ENCODE measurements around the gene ALG10.

DNA sequence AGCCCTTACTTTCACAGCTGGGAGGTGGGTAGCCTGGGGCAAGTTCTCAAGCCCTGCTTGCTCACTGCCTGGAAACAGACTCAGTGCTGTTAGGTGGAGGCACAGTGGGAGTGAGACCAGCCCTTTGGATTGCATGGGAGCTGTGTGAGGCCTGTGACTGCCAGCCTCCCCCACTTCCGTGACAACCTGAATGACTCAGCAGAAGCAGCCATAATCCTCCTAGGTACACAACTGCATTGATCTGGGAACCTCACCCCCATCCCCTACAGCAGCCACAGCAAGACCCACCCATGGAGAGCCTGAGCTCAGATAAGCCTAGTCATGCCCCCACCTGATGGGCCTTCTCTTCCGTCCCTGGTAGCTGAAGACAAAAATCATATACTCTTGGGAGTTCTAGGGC lies 26.4 kb downstream of the ALG10 start:
- TF ChIP-seq, protein P1, sequence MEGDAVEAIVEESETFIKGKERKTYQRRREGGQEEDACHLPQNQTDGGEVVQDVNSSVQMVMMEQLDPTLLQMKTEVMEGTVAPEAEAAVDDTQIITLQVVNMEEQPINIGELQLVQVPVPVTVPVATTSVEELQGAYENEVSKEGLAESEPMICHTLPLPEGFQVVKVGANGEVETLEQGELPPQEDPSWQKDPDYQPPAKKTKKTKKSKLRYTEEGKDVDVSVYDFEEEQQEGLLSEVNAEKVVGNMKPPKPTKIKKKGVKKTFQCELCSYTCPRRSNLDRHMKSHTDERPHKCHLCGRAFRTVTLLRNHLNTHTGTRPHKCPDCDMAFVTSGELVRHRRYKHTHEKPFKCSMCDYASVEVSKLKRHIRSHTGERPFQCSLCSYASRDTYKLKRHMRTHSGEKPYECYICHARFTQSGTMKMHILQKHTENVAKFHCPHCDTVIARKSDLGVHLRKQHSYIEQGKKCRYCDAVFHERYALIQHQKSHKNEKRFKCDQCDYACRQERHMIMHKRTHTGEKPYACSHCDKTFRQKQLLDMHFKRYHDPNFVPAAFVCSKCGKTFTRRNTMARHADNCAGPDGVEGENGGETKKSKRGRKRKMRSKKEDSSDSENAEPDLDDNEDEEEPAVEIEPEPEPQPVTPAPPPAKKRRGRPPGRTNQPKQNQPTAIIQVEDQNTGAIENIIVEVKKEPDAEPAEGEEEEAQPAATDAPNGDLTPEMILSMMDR (conservative IDR thresholded peaks at IDR 0.05; ENCODE audit: low read depth, low read length) = no peak
- TF ChIP-seq, protein P2, sequence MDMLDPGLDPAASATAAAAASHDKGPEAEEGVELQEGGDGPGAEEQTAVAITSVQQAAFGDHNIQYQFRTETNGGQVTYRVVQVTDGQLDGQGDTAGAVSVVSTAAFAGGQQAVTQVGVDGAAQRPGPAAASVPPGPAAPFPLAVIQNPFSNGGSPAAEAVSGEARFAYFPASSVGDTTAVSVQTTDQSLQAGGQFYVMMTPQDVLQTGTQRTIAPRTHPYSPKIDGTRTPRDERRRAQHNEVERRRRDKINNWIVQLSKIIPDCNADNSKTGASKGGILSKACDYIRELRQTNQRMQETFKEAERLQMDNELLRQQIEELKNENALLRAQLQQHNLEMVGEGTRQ (IDR thresholded peaks at IDR 0.05; ENCODE audit: low read depth, low read length) = no peak
- TF ChIP-seq POLR2A (IDR thresholded peaks at IDR 0.05; ENCODE audit: low read depth, low read length) (no peak), CEBPB (IDR thresholded peaks at IDR 0.05; ENCODE audit: low read depth, low read length) (no peak), SMC3 (IDR thresholded peaks at IDR 0.05; ENCODE audit: low read depth, low read length) (no peak), BHLHE40 (IDR thresholded peaks at IDR 0.05; ENCODE audit: low read depth, low read length) (no peak), MAFK (IDR thresholded peaks at IDR 0.05; ENCODE audit: low read depth, low read length) (no peak), RAD21 (IDR thresholded peaks at IDR 0.05; ENCODE audit: low read length) (no peak)
